Pons (tissue), 1 donor: Measurements from ENCODE around the gene GABARAPL2.

Experiments used
- DNase-seq: peaks from one replicate; pipeline ENCODE4 v3.0.0-alpha.2; 2016; ENCODE audit warnings: low spot score

GABARAPL2 gene

DNA sequence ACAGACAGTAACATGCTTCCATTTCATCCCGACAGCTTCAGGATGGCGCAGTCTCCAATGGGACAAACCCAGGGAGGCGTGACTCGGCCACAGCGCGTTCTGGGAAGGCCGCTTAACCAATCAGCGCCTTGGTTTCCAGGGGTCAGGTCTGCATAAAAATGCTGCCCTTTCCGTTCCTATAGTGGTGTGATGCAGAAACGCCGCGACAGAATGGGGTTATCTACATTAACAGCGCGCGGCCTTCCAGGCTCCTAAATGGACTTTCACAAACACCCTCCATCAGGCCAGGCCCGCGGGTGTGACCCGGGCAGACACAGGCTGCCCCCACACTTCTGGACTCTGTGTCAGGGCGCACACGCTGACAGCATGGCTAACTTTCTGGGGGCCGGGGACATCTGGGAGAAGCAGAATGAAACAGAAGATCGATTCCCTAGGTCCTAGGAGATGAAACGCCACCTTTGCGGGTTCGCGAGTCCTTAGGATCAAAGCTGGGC, 10.9 kb upstream of the GABARAPL2 start:
- peak; percentile 89 for DNase-seq

DNA sequence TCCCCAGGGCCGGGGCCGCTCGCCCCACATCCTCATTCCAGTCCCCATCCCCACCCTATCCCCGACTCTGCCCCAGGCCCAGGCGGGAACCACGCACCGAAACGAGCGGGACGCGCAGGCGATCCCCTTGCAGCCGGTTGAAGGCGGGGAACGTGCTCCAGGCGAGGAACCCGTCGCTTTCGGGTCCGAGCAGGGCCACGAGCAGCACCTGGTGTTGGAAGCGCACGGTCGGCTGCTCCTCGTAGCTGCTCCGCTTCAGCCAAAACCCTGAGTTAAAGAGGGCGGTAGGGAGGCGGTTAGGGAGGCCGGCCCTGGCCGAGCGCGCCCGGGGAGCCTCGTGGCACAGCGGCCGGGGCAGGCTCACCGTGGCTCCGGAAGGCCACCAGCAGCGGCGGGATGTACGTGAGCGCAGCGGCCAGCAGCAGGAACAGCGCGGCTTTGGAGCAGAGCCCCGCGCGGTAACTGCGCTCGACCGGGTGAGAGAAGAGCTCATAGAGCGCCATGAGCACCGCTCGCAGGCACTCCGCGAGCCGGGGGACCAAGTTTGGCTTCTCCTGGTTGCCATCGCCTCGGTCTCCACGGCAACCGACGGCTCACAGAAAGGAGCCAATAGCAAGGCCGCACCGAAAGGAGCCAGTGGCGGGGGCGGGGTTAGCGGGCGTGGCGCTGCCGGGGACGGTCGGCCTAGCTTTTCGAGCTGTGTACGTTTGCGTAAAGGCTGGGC, 10.3 kb upstream of the GABARAPL2 start, which contains the start of gene TMEM231:
Gene TMEM231, minus strand, starts transcription at position 546 of the 724 bp plus-strand sequence. Its CDS starts 43 bp downstream, at position 503.
- DNase-seq = peak; percentile 93

DNA sequence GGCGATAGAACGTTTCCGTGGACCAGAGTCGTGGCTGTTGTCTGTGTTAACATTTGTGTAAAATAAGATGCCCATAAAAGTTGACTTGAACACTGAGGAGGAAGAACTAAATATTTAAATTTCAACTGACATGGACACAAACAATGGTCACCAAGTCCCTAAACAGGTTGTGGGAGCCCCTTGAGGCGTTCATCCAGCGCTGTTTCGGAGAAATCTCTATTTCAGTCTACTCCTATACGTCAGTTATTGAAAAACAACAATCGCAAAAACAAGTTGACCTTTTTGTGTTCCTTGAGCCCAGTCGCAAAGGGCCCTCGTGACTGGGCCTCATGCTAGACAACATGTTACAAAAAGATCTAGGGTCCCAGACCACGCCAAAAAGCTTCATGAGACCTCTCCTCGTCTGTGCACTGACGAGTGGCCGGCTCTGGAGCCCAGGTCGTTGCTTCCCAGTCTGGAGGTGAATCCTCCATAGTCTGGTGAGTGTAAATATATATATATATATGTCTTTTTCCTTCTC, 9.7 kb upstream of the GABARAPL2 start:
- DNase-seq = no peak

DNA sequence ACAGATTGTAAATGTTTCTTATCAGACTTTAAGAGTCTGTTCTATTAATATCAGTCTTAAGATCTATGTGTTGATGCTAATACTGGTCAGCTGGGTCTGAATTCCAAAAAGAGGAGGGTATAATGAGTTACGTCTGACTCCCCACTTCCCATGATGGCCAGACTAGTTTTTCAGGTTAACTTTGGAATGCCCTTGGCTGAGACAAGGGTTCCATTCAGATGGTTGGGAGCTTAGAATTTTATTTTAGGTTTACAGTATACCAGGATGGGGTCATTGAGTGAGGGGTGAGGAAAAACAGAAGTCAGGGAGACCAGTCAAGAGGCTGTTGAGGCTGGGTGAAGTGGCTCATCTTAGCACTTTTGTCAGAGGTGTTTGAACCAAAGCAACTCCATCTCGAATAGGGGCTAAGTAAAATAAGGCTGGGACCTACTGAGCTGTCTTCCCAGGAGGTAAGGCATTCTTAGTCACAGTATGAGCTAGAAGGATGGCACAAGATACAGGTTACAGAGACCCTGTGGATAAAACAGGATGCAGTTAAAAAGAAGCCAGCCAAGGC, 7.3 kb upstream of the GABARAPL2 start:
- DNase-seq = no peak

DNA sequence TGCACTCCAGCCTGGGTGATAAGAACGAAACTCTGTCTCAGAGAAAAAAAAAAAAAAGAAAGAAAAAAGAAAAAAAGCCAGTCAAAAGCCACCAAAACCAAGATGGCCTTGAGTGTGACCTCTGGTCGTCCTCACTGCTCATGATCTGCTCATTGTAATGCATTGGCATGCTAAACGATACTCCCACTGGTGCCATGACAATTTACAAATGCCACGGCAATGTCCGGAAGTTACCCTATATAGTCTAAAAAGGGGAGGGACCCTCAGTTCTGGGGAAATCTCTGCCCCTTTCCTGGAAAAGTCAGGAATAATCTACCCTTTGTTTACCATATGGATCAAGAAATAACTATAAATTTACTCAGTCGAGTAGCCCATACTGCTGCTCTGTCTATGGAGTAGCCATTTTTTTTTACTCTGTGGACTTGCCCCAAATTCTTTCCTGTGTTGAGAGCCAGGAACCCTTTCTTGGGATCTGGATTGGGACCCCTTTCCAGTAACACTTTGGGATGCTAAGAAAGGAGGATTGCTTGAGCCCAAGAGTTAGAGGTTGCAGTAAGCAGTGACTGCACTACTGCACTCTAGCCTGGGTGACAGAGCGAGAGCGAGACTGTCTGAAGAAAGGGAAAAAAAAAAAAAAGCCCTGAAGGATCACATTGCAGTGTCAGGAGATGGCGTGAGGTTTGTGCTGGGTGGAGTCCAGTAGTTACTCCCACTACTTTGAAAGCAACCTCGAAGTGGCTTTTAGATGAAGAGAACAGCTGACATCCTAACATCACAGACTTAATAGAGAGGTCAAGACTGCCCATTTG, 6.4 kb upstream of the GABARAPL2 start:
- no peak for DNase-seq

DNA sequence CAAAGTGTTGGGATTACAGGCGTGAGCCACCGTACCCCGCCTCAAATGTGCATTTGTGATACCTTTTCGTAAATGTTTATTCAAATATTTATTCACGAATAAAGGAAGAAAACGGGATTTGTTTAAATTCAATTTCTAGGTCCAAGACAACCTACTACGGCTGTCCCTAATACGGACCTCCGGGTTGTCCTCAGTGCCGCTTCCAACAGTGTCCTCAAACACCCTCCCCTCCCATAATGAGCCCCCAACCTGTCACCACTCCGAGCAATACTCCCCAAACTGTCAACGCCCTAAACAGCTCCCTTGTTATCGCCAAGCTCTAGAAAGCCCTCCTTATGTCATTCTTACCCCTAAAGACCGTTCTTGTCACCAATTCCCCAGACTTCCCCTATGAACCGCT, 539 bp upstream of the GABARAPL2 start:
- DNase-seq = no peak

DNA sequence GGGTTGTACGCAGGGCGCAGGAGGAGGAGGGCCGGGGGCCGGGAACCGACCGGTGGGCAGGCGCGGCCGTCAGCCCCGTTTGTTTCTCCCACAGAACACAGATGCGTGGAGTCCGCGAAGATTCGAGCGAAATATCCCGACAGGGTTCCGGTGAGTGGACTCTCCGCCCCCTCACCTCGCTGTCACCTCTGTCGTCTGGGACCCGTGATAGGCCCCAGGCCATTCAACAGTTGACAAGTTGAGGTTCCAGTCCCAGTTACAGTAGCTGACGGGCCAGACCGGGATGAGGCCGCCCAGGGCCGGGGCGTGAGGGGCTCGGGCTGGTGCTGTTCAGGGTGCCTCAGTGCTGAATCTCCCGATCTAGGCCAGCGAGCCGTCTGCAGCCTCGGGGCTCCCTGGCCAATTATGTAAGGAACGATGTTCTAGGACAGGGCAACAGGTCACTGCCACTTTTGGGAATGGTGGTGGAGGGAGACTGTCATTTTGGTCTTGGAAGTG, 628 bp downstream of the GABARAPL2 start:
- DNase-seq = no peak

DNA sequence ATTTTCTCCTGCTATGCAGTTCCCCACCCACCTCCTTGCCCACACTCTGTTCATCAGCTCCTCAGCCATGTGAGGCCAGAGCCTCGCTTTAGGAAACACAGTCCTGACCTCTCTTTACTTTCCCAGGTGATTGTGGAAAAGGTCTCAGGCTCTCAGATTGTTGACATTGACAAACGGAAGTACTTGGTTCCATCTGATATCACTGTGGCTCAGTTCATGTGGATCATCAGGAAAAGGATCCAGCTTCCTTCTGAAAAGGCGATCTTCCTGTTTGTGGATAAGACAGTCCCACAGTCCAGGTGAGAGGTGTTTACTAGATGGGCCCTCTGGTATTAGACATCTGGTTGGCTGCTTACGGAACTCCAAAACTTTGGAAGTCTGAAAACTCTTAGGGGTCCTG, 1.7 kb downstream of the GABARAPL2 start:
- no peak for DNase-seq

DNA sequence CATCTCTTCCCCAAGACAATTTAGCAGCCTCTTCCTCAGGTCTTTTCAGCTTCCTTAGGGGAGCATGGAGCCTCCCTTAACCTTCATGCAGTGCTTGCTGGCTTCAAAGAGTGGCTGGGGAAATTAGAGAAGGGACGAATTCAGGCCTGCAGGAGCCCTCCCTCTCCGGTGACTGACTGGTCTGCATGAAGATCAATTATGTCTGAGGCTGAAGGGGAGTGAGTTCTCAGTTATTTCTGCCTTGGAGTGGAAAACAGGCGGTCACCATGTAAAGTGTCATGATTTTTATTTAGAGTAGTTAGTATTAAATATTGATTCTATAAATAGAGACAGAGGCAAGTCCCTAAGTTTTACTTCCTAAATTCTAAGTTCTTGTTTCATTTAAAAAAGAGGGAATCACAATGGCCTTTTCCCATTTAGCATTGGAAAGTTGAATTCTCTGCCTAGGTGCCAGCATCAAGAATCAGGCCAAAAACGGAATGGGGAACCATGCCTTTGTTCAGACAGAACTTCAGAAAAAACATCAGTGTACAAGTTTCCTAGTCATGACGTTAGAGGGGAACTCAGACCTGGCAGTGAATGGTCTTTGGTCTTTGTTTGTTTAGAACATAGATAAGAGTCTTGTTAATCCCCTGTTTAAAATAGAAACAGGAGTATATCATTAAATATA, 4.4 kb downstream of the GABARAPL2 start:
- DNase-seq = peak; percentile 73

DNA sequence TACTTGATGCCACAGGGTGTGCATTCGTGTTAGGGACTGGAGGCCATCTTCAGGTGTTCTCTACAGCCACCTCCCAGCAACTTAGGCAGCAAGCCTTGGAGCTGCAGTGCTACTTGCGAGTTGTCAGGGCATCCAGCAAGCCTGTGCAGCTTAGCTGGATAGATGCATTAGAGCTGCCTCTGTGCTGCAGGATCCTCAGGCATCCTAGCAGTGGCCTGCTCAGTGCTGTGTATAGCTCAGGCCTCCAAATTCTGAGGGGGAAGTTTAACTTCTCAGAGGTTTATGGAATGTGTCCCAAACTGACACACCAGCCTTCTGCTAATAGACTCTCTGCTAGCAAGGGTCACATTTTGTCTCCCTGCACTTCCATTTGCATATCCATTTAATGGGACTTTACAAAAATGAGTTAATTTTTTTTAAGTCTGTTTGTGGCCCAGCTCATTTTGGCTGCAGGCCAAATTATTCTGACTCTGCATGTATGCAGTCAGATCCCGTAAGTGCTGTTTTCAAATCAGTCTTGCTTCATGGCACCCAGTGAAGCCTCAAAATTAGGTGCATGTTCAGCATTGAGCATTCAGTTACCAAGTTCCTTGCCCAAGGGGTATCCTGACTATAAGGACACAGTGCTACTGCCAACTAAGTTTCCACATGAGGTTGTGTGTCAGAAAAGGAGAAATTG, 6.8 kb downstream of the GABARAPL2 start:
- DNase-seq = no peak

DNA sequence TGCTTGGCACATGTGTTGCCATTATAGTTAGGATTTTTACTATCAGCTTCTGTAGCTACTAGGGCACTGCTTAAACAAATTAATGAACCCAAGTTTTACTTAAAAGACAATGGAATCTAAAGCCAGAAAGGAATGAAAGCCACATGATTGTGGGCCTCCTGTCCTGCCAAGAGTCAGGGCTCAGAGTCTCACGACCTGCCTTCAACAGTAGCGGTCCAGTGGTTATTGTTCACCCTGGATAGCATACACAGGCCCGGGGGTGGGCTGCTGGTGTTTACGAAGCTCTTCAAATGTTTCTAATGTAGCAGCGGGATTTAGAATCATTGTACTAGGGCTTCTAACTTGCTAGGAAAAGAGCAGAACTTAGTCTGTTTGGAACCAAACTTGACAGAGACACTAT, 7.8 kb downstream of the GABARAPL2 start:
- no peak for DNase-seq

DNA sequence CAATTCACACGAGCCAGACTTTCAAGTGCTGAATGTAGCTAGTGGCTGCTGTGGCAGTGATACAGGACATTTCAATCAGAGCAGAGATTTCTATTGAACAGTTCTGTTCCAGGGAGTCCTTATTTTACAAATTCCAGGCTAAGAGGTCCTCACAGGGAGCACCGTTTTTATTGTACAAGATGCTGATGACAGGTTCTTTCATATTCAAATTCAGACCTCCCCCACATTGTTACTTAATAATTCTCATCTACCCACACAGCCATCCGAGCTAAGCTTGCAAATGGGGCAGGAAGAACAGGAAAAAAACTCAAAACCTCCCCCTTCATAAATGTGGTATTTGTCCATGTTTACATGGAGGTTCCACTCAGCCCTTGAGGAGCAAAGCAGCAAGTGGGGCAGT, 9.8 kb downstream of the GABARAPL2 start:
- DNase-seq = no peak

DNA sequence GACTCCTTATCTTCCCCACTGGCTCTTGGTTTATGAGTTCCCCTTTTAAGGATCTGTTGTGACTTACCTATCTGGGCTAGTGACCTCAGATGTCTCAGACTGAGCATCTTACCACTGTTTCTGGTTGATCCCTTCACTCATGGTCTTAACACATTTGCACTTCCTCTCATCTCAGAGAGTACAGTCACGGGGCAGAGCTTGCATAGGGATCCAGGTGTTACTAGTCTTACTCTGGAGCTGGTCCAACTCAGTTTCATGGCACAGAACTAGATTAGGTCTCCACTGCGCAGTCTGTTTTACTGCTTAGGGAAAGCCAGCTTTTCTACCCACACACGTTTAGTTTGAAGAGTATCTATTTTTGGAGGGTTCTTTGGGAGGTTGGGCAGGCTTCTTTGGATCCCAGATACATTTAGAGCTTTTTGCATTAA, 10.2 kb downstream of the GABARAPL2 start:
- DNase-seq = no peak

DNA sequence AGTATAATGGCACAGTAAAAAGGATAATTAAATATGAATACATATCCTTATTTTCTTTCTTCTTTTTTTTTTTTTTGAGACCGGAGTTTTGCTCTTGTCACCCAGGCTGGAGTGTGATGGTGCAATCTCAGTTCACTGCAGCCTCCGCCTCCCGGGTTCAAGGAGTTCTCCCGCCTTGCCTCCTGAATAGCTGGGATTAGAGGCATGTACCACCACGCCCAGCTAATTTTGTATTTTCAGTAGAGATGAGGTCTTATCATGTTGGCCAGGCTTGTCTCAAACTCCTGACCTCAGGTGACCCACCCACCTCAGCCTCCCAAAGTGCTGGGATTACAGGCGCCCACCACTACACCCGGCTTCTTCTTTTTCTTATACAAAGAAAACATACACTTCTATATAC, 12.0 kb downstream of the GABARAPL2 start:
- no peak for DNase-seq

DNA sequence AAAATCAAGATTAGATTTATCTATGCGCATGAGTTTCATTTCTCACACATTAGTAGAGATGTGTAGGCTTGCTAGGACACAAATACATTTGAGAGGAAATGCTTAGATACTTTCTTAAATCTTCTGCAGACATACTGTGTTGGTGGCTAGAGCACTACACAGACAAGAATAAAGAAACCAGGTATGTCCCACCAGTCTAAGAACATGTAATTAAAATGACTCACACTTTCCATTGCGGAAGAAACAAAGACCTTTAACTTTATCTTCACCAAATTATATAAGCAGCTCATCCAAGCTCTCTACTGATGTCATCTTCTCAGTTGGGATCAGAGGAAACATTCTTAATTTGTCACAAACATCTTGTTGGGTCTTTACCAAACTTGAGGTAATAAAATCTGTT, 12.5 kb downstream of the GABARAPL2 start:
- no peak for DNase-seq

DNA sequence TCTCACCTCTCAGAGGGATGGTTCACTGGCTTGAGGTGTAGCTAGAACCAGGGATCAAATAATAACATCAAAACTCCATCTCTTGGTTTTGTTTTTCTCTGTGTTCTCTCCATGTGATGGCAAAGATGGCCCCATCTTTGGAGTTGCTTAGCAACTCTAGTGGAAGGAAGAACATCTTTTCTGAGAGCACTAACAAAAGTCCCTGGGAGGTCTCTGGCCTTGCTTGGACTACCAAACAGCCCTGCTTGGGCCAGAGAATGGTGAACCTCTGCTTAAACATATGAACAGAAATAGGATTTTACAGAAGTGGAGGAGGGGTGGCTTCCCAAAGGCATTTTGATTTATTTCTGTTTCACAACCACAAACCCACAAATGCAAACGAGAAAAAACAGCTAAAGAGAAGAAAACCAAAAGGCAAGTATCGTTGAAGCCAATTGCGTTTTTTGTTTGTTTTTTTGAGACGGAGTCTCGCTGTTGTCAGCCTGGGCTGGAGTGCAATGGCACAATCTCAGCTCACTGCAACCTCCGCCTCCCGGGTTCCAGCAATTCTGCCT, 13.2 kb downstream of the GABARAPL2 start:
- DNase-seq = no peak

DNA sequence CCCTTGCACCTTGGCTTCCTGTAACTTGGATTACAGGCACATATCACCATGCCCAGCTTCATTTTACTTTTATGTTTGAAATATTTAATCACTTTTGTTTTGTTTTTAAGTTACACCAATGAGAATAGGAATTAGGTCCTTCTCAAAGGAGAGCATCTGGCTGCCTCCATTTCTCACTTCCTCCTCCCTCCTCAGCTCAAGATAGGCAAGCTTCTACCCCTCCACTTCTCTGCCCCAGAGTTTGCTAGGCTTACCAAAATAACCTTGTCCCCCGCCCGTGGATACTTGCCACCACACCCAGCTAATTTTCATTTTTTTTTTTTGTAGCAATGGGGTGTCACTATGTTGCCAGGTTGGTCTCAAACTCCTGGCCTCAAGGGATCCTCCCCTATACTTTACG, 17.9 kb downstream of the GABARAPL2 start:
- DNase-seq = no peak

DNA sequence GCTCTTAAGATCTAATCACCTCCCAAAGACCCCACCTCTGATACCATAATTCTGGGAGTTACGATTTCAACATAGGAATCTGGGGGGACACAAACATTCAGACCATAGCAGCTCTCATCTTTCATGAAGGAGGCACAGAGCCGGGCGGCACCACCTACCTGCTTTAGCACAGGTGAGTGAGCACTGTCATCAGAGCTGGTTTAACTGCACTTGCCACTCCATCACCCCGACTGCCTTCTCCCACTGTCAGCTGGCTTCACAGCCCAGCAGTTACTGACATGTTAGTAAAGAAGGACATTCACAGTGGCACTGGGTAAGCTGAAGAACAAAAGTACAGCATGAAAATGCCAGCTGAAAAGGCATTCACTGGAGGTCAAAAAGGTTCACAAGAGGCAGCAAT, 22.5 kb downstream of the GABARAPL2 start:
- DNase-seq = no peak

DNA sequence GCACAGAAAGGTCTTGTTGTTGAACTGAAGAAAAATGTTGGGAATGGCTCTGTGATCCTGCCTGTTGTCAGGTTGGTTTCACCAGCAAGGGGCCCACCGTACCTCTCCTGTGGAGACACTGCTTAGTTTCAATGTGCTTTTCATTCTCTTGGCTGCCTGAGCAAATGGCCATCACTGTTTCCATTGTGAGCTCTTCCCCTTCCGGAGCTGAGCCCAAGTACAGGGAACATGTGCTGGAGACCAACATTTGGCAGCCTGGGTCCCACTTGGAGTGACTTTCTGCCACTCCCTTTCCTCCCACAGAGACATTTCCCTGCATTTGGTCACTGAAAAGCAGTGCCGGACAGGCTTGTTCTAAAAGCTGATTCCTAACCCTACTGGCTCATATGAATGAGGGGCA, 23.1 kb downstream of the GABARAPL2 start:
- peak; percentile 43 for DNase-seq

DNA sequence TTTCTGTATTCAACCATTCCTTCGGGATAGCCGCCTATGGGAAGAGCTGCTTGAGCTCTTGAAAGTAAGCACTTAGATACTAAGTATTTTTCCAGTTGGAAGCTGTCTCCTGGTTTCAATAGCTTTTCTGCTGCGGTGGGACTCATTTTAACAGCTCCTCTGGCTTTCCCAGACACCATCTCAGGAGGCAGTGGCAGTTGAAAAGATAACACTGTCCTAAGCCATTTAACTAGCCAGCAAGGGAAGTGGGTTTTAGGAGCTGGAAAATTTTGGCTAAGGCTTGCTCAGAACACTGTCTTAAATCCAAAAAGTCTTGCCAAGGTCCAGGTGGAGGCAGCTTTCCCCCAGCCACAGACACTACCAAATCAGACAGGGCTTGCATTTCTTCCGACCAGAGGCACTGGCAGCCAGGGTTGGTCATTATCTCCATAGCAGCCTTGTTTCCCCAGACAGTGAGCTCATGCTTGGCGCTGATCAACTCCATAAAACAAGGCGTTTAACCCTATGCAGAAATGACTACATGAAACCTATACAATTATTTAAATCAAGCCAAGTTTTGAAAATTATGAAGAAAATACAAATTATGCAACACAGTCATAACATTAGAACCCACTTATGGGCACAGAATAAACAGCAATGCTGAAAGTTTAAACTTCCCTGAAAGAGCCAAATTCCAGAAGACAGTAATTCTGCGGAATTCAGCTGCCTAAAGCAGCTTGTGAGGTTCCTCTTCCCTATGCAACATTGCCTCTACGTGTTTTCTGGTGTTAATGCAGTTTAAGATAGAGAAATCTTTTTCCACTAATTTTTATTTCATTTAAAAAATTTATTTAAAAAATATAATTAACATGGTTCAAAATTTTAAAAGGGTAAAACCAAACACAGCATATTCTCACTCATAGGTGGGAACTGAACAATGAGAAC, 25.0 kb downstream of the GABARAPL2 start:
- DNase-seq = peak; percentile 84
